ENCODE data around the gene RTKN. TPM values are rescaled to one million over a fixed set of nuclear protein-coding genes. Genes with fewer than 3 reads are reported as not detected.

RTKN gene
- total and polyA plus RNA-seq, 9 of the 15 experiments (the other 6 are each of a cell fraction or from before 2014, with no cell fraction given): 0.14 to 6.9 (median 3.6) TPM

DNA sequence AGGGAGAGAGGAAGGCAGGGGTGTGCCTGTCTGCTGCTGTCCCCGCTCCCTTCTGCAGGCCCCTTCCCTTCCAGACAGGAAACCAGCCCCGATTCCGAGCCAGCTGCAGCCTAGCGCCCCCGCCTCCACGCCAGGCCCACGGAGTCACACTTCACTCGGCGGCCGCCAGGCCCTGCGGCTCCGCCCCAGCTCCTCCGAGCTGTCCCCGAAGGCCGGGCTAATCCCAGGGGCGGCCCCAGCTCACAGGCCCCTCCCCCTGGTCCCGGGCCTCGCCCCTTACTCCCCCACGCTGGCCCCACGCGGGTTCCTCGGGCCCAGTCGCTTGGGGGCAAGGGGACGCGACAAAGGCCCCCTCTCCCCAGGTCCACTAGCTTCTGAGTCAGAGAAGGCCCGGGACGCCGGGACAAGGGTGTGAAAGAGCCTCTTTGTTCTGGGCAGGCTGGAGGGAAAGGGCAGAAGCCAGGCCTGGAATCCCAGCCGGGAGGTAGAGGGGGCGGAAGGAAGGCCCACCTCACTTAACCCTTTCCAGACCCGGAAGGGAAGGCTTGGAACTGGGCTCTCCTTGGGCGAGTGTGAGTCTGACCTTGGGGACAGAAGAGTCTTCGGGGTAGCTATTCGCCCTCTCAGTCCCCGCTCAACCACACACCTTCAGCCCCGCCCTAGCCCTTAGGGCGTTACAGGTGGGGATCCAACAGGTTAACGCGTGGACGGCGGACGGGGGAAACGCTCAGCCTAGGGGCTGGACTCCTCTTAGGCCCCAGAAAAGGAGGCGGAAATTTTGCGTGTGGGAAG lies 1.2 kb downstream of the RTKN start (continued):
- TF ChIP-seq FOXM1 (IDR thresholded peaks at IDR 0.05; ENCODE audit: low read depth) (no peak), FOXM1 (CRISPR knock-in tag; IDR thresholded peaks at IDR 0.05; ENCODE audit: low read depth) (no peak), HDAC6 (IDR thresholded peaks at IDR 0.05; ENCODE audit: low read depth, low read length) (no peak), NRF1 (conservative IDR thresholded peaks at IDR 0.05 in 1 of 2, IDR thresholded peaks at IDR 0.05 in 1 of 2) (peak; percentile 42 to 61; a peak in 3 of 4 replicates), POLR2H (tag; IDR thresholded peaks at IDR 0.05; ENCODE audit: low read depth) (no peak), RBM25 (IDR thresholded peaks at IDR 0.05; ENCODE audit: low read depth, low read length, severe bottlenecking) (no peak), VEZF1 (CRISPR knock-in tag; IDR thresholded peaks at IDR 0.05) (peak; percentile 72), ZBTB1 (CRISPR knock-in tag; IDR thresholded peaks at IDR 0.05; ENCODE audit: borderline replicate concordance, low read depth) (no peak), EP300 (IDR thresholded peaks at IDR 0.05; ENCODE audit: low read length) (no peak), ZNF121 (CRISPR knock-in tag; conservative IDR thresholded peaks at IDR 0.05) (no peak), NFE2 (IDR thresholded peaks at IDR 0.05; ENCODE audit: low read depth) (no peak), SRF (CRISPR knock-in tag; IDR thresholded peaks at IDR 0.05) (no peak), ARID1B (IDR thresholded peaks at IDR 0.05) (peak; percentile 45; the same call in 1 of the 2 replicates), HNRNPLL (IDR thresholded peaks at IDR 0.05; ENCODE audit: low read depth, low read length, poor library complexity, severe bottlenecking) (peak; percentile 29), THAP7 (CRISPR knock-in tag; IDR thresholded peaks at IDR 0.05) (no peak), ZNF507 (tag; conservative IDR thresholded peaks at IDR 0.05) (no peak), NEUROD1 (IDR thresholded peaks at IDR 0.05; ENCODE audit: borderline replicate concordance, low read depth, low read length, partially characterized antibody) (peak; percentile 54)
- TF ChIP-seq, protein P1, sequence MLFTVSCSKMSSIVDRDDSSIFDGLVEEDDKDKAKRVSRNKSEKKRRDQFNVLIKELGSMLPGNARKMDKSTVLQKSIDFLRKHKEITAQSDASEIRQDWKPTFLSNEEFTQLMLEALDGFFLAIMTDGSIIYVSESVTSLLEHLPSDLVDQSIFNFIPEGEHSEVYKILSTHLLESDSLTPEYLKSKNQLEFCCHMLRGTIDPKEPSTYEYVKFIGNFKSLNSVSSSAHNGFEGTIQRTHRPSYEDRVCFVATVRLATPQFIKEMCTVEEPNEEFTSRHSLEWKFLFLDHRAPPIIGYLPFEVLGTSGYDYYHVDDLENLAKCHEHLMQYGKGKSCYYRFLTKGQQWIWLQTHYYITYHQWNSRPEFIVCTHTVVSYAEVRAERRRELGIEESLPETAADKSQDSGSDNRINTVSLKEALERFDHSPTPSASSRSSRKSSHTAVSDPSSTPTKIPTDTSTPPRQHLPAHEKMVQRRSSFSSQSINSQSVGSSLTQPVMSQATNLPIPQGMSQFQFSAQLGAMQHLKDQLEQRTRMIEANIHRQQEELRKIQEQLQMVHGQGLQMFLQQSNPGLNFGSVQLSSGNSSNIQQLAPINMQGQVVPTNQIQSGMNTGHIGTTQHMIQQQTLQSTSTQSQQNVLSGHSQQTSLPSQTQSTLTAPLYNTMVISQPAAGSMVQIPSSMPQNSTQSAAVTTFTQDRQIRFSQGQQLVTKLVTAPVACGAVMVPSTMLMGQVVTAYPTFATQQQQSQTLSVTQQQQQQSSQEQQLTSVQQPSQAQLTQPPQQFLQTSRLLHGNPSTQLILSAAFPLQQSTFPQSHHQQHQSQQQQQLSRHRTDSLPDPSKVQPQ (CRISPR knock-in tag; IDR thresholded peaks at IDR 0.05; ENCODE audit: borderline replicate concordance): no peak
- TF ChIP-seq, protein P2, sequence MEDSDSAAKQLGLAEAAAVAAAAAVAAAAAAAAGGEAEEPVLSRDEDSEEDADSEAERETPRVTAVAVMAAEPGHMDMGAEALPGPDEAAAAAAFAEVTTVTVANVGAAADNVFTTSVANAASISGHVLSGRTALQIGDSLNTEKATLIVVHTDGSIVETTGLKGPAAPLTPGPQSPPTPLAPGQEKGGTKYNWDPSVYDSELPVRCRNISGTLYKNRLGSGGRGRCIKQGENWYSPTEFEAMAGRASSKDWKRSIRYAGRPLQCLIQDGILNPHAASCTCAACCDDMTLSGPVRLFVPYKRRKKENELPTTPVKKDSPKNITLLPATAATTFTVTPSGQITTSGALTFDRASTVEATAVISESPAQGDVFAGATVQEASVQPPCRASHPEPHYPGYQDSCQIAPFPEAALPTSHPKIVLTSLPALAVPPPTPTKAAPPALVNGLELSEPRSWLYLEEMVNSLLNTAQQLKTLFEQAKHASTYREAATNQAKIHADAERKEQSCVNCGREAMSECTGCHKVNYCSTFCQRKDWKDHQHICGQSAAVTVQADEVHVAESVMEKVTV (CRISPR knock-in tag; IDR thresholded peaks at IDR 0.05): no peak
- TF ChIP-seq, protein P3, sequence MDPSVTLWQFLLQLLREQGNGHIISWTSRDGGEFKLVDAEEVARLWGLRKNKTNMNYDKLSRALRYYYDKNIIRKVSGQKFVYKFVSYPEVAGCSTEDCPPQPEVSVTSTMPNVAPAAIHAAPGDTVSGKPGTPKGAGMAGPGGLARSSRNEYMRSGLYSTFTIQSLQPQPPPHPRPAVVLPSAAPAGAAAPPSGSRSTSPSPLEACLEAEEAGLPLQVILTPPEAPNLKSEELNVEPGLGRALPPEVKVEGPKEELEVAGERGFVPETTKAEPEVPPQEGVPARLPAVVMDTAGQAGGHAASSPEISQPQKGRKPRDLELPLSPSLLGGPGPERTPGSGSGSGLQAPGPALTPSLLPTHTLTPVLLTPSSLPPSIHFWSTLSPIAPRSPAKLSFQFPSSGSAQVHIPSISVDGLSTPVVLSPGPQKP (CRISPR knock-in tag; IDR thresholded peaks at IDR 0.05): no peak

Measured in K562 (cell line).